ENCODE results near the gene MUC2. TPM values are rescaled to one million over a fixed set of nuclear protein-coding genes. Genes with fewer than 3 reads are reported as not detected.

Gene MUC2
- total and polyA plus RNA-seq, 9 of the 15 experiments (the other 6 are each of a cell fraction or from before 2014, with no cell fraction given), result under 0.01 to 0.18 TPM; not detected in 7

DNA sequence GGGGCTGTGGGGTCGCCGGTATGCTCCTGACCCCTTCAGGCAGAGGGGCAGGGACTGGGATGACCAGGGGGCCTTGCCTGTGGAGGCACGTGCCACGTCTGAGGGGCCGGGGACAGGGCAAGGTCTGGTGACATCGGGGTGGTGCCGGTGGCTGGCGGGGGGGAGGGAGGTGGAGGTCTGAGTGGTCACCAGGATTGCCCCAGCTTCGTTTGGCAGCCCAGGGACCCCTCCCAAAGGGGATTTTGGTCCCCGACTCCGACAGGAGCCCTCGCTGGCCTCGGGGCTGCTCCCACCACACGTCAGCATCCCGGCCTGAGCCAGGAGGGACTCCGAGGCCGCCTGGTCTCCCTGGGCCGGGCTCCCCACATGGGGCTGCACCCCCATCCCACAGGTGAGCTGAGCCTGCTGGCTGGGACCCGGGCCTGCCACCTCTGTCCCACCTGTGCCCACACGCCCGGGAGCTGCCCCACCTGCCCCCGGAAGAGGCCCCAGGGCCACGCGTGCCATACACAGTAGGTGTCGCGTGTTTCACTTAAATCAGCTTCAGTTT lies 37.1 kb upstream of the MUC2 start:
- Histone ChIP-seq H2AFZ (ENCODE audit: low read depth, low read length) (no peak overlapping the region), H3K4me3 (no peak overlapping the region), H3K4me2 (ENCODE audit: insufficient read depth, low read length) (no peak overlapping the region), H3K27ac (ENCODE audit: extremely low read depth, low read depth, low read length) (no peak overlapping the region), H3K9ac (ENCODE audit: insufficient read depth in 1 of 2, low read depth in 2 of 2, low read length in 2 of 2) (no peak overlapping the region), H3K9me1 (ENCODE audit: control insufficient read depth, insufficient read depth, low read length) (no peaks in the 10 kb centered on the region), H3K27me3 (ENCODE audit: control insufficient read depth in 2 of 2, insufficient read depth in 2 of 2, low read length in 2 of 2) (peaks cover 9 to 53% of the 10 kb centered on the region in 2 experiments; a peak in 4 of 5 replicates), H3K79me2 (ENCODE audit: control insufficient read depth, insufficient read depth, low read length) (no peaks in the 10 kb centered on the region), H4K20me1 (replicated peaks; ENCODE audit: control insufficient read depth, insufficient read depth, low read length) (peaks cover 19% of the 10 kb centered on the region; the same call in 1 of the 2 replicates), H3K9me3 (replicated peaks; ENCODE audit: control insufficient read depth, insufficient read depth, low read depth, low read length) (no peaks in the 10 kb centered on the region), H3K4me1 (replicated peaks in 1 of 2; ENCODE audit: control insufficient read depth in 2 of 2, insufficient read depth in 2 of 2, low read length in 2 of 2) (peaks cover 0 to 74% of the 10 kb centered on the region in 2 experiments; a peak in 2 of 5 replicates), H3K36me3 (ENCODE audit: control insufficient read depth, insufficient read depth, low read length) (no peaks in the 10 kb centered on the region)
- TF ChIP-seq IRF9 (tag; IDR thresholded peaks at IDR 0.05) (no peak), MXI1 (IDR thresholded peaks at IDR 0.05; ENCODE audit: low read depth, low read length) (no peak), MECOM (CRISPR knock-in tag; IDR thresholded peaks at IDR 0.05) (no peak), SRF (CRISPR knock-in tag; IDR thresholded peaks at IDR 0.05) (no peak), KAT8 (IDR thresholded peaks at IDR 0.05; ENCODE audit: low read depth) (no peak), SAP30 (IDR thresholded peaks at IDR 0.05; ENCODE audit: borderline replicate concordance, insufficient read depth, low read depth, low read length, poor library complexity, severe bottlenecking) (no peak), MAZ (CRISPR knock-in tag; conservative IDR thresholded peaks at IDR 0.05 in 1 of 2, IDR thresholded peaks at IDR 0.05 in 1 of 2) (no peak), LCOR (CRISPR knock-in tag; IDR thresholded peaks at IDR 0.05) (no peak), STAT5A (IDR thresholded peaks at IDR 0.05; ENCODE audit: borderline replicate concordance, low read length) (no peak), ZNF124 (CRISPR knock-in tag; IDR thresholded peaks at IDR 0.05) (no peak), POLR2H (tag; IDR thresholded peaks at IDR 0.05; ENCODE audit: low read depth) (no peak), ZNF184 (CRISPR knock-in tag; IDR thresholded peaks at IDR 0.05) (no peak), GTF2A2 (tag; IDR thresholded peaks at IDR 0.05) (no peak)
- TF ChIP-seq, protein P1, sequence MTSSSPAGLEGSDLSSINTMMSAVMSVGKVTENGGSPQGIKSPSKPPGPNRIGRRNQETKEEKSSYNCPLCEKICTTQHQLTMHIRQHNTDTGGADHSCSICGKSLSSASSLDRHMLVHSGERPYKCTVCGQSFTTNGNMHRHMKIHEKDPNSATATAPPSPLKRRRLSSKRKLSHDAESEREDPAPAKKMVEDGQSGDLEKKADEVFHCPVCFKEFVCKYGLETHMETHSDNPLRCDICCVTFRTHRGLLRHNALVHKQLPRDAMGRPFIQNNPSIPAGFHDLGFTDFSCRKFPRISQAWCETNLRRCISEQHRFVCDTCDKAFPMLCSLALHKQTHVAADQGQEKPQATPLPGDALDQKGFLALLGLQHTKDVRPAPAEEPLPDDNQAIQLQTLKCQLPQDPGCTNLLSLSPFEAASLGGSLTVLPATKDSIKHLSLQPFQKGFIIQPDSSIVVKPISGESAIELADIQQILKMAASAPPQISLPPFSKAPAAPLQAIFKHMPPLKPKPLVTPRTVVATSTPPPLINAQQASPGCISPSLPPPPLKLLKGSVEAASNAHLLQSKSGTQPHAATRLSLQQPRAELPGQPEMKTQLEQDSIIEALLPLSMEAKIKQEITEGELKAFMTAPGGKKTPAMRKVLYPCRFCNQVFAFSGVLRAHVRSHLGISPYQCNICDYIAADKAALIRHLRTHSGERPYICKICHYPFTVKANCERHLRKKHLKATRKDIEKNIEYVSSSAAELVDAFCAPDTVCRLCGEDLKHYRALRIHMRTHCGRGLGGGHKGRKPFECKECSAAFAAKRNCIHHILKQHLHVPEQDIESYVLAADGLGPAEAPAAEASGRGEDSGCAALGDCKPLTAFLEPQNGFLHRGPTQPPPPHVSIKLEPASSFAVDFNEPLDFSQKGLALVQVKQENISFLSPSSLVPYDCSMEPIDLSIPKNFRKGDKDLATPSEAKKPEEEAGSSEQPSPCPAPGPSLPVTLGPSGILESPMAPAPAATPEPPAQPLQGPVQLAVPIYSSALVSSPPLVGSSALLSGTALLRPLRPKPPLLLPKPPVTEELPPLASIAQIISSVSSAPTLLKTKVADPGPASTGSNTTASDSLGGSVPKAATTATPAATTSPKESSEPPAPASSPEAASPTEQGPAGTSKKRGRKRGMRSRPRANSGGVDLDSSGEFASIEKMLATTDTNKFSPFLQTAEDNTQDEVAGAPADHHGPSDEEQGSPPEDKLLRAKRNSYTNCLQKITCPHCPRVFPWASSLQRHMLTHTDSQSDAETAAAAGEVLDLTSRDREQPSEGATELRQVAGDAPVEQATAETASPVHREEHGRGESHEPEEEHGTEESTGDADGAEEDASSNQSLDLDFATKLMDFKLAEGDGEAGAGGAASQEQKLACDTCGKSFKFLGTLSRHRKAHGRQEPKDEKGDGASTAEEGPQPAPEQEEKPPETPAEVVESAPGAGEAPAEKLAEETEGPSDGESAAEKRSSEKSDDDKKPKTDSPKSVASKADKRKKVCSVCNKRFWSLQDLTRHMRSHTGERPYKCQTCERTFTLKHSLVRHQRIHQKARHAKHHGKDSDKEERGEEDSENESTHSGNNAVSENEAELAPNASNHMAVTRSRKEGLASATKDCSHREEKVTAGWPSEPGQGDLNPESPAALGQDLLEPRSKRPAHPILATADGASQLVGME (CRISPR knock-in tag; IDR thresholded peaks at IDR 0.05), result no peak
- in situ Hi-C loops (cut with MboI) (no loop called here), intact Hi-C loops (cut with micrococcal nuclease) (no loop called here)
- POLR2A ChIA-PET, result interaction anchor here (0.7 kb wide), 1 partner anchor 228 kb away, joined by 3 read pairs; the partner anchor contains the start of gene RPLP2
- no peak for ATAC-seq
- 26% methylated on average over 18 of the region's 26 CpGs for WGBS (ENCODE audit: insufficient coverage, low coverage, missing lambda C conversion rate)
- FAIRE-seq, result no peak
- DNase-seq (ENCODE audit: extremely low read depth in 1 of 4, low spot score in 3 of 4), result no peak
- CTCF ChIA-PET (ENCODE audit: low intra/inter-chr PET ratio), result no interaction called here
- BruUV-seq (replicated peaks), result no TSS peak
